PC-3 (cell line): ENCODE measurements around the gene SPATA9.

Experiments used
- CTCF ChIP-seq: fragments of 300-600 bp; sonication (generic); conservative IDR thresholded peaks from 2 replicates; pipeline ENCODE4 v1.5.1; 2017; ENCODE audit warnings: antibody characterized with exemption, low read depth, mild to moderate bottlenecking, low read length
- EZH2 ChIP-seq: fragments of 300-600 bp; sonication (generic); IDR thresholded peaks from one replicate; pipeline ENCODE4 v1.6.1; 2017; ENCODE audit warnings: antibody characterized with exemption, mild to moderate bottlenecking, low read length; ENCODE audit not compliant: unreplicated experiment
- EZH2phosphoT487 ChIP-seq: fragments of 300-600 bp; sonication (generic); IDR thresholded peaks from 2 replicates; pipeline ENCODE4 v1.6.1; 2018; ENCODE audit warnings: mild to moderate bottlenecking, antibody characterized with exemption, low read length, borderline replicate concordance

GRCh38 chr5:95626701-95627100 lies 56.1 kb downstream of the SPATA9 start:
- TF ChIP-seq CTCF, result no peak
- no peak for TF ChIP-seq EZH2
- TF ChIP-seq EZH2phosphoT487, result no peak
